H54 (cell line): ENCODE results near the gene PUDP.

ENCODE experiments used
- DNase-seq: peaks from one replicate; pipeline ENCODE4 v3.0.0; 2011; ENCODE audit warnings: low spot score, mixed read lengths; ENCODE audit not compliant: insufficient read length
- FAIRE-seq: peaks from 3 replicates; lab custom pipeline; 2011; peaks lifted over from hg19 to GRCh38; lab: Jason Lieb, UNC
- POLR2A ChIP-seq: IDR thresholded peaks from 2 replicates; pipeline ENCODE4 v1.6.1; 2011; ENCODE audit warnings: low read depth, mild to moderate bottlenecking, low read length

Gene PUDP

DNA sequence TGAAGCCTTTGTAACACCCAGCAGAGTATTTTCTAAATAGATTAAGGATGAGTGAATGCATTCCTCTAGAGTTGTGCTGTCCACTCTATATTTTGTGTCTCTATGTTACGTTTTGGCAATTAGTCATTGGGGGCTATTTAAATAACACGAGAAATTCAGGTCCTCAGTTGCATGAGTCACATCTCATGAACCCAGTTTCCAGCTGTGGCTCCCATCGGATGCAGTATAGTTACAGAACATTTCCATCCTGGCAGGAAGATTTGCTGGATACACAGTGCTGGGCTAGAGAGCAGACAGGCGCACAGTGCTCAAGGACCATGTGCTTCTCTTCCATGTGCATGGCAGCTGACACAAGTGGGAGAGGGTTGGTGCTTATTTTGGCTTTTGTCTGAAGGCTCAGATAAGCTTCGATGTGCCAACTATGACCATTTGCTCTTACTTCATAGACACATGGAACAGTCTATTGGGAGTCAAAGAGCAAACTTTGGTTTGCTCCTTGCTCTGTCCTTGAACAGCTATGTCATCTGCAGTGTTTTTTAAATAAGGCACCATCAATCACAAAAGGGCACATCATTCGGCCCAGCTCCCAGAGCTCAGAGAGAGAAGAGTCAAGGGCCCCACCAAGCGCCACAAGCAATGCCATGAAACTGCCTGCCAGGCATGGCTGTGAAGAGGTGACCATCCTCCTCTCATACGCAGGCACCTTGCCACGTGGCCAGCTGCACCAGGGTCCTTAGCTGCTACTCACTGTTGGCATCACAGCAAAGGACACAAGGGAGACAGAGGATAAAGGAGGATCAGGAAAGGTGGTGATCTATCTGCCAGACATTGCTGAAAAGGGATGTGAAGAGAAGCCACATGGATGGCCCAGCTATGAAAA, 8.5 kb downstream of the PUDP start:
- FAIRE-seq, result no peak
- no peak for TF ChIP-seq POLR2A
- no peak for DNase-seq

DNA sequence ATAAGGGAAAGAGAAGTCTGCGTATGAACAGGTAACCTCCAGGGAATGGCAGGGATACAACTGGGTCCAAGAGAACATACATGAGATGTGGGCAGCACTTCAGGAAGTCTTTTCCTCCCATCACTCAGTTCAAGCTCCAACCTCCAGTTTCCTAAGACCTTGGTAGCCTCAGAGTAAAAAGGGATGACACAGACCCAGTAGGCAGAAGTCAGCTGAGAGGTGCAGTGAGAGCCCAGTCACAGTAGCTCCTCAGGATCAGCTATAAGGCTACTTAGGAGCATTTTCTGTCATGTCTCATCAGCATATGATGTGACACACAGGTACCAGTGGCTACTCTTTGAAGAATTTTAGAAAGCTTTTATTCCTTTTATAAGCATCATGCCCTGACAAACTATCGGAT, 13.0 kb downstream of the PUDP start:
- TF ChIP-seq POLR2A, result no peak
- FAIRE-seq, result no peak

DNA sequence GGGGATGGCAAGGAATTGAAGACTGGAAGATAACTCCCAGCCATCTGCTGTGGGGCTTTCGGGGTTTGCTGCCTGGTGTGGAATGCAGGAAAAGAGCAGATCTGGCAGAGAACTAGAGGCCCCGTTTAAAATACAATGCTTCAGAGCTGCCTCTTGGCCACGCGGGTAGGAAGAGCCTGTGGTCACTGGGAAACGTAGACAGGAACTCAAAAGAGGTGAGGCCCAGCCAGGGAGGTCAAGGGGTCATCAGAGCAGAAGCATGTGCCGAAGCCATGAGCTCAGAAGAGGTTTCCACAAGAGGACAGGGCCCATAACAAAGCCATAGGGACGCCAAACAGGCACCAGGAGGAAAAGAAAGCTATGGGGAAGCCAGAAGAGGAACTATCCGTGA, 14.9 kb downstream of the PUDP start:
- DNase-seq (no peak), FAIRE-seq (no peak)
- TF ChIP-seq POLR2A, result no peak

More for the DNA sequence above, 13.0 kb downstream of the PUDP start:
- no peak for DNase-seq

DNA sequence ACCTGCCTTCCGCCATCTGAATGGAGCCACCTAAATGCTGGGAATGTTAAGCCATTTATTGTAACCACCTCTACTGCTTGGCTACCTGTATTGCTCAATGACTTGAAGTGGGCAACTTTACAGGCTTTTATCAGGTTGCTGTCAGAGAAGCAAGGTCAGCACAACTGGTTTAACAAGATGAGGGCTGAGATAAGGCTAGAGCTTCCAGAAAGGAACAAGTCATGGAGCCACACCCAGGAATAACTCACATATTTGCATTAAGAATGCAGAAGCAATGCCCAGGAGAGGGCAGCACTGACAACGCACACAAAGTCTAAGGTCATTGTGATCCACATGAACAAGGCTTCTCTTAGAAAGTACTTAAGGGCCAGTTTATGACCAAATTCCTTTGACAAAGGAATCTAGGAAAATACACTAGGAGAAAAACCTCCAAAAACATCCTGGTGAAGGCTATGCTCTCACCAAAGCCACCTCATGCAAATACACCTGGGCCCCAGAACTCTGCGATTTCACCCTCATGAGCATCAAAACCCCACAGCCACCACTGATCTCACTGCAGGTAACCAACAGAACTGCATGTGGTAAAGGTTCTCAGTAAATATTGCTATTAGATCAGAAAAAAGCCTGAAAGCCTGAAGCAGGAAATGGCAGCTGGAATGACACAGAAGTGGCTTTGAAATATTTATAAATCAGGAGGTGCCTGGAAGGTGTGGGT, 15.5 kb downstream of the PUDP start:
- TF ChIP-seq POLR2A, result no peak
- FAIRE-seq (no peak), DNase-seq (no peak)

DNA sequence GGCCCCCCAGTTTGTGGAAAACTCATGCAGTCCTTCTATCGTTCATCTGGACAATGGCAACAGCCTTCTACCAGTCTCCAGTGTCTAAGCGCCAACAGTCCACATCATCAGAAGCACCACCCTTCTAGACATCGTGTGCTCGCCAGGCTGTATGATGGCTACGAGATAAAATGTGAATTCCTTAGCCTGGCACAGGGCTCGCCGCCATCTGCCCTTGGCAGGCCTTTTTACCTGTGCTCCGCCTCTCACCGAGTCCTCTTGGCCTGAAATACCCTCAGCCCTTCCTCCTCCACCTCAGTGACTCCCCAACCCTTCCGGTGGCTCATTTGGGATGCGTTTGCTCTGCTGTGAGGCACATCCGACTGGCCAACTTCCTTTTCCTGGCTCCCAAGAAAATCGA, 16.3 kb downstream of the PUDP start:
- DNase-seq (no peak), FAIRE-seq (no peak)
- TF ChIP-seq POLR2A, result no peak

DNA sequence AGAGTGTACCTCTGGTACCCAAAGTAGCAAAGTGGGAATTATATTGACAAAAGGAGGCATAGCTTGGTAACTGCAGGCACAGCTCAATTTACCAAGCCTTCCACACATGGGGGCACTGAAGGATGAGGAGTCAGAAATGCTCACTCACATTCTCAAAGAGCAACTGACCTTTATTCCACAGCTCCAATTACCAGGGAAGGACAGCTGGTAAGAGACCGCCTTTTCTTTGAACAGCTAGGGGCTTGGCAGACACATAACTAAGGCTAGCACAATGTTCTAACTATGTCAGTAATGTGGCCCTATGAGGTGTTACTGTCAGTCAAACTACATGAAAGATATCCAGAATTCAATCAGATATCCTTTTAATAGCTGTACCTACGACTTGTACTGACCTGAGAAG, 20.9 kb downstream of the PUDP start:
- FAIRE-seq, result no peak

DNA sequence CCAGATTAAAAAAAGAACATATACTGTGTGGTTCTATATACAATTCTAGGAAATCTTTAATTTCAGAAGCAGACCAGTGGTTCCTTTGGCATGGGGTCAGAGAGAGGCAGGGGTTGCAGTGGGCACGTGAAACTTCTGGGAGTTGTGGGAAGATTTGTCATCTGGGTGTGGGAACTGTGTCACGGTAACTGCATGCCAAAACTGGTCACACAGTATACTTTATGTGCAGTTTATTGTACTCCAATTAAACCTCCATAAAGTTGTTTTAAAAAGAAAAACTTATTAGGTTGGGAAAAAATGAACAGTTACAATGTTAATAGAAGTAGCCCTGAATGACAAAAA, 27.1 kb downstream of the PUDP start:
- no peak for FAIRE-seq
- no peak for DNase-seq
- TF ChIP-seq POLR2A, result no peak

More for the DNA sequence above, 20.9 kb downstream of the PUDP start:
- TF ChIP-seq POLR2A, result no peak
- DNase-seq, result no peak

DNA sequence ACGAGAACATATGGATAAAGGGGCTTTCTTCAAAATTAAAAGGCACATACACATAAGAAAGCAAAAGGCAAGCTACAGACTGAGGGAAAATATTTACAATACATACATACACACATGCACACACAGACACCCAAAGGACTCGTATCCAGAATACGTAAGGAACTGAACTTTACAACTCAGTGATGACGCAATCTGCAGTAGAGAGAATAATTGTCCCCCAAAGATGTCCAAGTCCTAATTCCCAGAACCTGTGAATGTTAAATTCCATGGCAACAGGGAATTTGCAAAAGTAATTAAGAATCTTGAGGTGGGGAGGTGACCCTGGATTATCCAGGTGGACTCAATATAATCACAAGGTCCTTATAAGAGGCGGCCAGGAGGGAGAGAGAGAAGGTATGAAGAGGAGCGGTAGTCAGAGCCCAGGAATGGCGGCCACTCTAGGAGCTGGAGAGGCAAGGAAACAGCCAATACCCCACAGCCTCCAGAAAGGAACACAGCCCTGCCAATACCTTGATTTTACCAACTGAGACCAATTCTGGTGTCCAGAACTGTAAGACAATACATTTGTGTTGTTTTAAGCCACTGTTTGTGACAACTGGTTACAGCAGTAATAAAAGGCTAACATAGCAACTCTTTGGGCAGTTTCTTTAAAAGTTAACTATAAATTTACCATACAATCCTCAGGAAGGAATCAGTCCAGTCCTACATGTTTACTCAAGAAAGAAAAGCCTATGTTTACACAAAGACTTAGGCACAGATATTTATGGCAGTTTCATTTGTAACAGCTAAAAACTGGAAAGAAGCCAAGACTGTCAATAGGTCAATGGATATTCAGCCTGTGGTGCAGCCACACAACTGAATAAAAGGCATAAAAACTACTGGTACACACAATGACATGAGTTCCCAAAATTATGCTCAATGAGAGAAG, 27.7 kb downstream of the PUDP start:
- TF ChIP-seq POLR2A, result no peak
- no peak for FAIRE-seq
- no peak for DNase-seq

DNA sequence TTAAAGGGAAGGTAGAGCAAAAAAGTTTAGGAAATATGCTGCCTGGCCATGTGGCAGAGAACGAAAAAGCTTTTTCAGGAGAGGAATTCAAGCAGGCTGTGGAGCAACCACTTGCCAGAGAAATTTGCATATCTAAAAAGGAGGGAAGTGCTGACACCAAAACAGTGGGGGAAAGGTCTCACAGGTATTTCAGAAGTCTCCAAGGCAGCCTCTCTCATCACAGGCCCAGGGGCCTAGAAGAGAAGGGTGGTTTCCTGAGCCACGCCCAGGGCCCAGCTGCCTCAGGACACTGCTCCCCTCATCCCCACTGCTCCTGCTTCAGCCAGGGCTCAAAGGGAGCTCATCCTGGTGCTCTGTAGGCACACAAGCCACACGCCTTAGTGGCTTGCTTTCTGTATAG, 30.4 kb downstream of the PUDP start:
- FAIRE-seq, result no peak
- no peak for DNase-seq
- no peak for TF ChIP-seq POLR2A

DNA sequence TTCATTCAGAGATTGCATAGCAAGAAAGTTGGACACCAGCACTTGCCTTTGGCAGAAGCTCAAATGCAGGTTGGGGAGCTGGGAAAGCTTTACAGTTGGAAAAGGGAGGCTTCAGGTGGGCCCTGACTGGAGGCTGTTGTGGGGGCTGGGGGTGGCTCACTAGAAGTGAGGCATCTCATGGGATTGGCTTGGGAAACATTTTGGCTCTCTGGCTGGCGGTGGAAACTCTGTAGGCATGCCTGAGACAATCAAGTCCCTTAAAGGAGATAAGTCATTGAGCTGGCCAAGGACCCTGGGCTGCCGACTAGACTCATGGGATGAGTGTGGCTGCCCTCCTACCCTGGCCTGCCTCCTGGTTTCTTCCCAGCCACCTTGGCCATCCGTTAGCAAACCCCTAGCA, 31.9 kb downstream of the PUDP start:
- DNase-seq (no peak), FAIRE-seq (no peak)
- no peak for TF ChIP-seq POLR2A

DNA sequence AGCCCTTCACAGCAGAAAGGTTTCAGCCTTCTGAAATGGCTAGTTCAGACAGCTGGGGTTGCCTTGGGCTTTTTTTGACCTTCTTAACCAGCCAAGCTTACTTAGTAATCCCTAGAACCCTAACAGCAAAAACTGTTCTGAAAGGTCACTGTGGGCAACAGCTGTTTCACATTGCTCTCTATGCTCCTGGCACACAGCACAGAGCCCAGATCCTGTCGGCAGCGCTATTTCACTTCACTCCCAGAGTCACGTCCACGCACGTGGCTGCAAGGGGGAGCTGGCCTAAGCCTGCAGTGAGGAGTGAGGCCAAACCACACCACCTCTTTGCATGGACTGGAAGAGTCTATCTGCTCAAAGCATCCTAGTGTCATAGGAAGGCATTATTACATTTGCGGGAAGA, 32.4 kb downstream of the PUDP start:
- DNase-seq, result no peak
- no peak for TF ChIP-seq POLR2A
- no peak for FAIRE-seq

DNA sequence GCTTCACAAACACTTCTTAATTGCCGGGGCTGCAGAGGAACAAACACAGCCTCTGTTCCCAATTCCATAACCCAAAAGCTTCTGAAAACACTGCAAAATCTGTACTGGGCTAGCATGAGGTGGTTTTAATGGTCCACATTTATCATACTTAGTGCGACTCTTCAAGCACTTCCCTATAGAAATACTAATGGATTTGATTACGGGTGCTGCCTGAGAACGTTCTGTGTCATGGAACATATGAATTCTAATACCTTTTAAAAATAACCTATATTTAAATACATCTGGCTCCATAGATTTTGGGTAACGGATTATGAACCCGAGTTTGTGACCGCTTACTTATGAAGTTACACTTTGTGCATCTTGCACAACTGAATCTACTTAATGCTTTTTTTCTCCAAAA, 35.9 kb downstream of the PUDP start:
- FAIRE-seq, result no peak
- no peak for DNase-seq

DNA sequence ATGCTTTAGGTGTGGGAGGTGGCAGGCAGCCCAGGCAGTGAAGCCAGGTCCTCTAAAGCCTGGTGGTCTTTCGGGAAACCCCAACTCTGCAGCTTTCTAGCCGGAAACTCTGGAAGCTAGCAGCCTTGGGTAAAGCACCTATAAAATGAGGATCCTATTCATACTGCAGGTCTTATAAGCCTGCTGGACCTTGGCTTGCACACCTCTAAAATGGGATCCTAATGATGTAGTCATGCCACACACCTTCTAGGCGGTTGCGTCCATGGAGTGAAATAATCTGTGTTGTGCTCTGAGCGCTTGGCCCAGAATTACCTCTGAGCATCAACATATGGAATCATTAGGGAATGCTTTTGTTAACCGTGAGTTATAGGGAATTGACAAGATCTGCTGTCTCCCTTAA, 36.4 kb downstream of the PUDP start:
- no peak for TF ChIP-seq POLR2A
- DNase-seq, result no peak
- FAIRE-seq, result no peak

More for the DNA sequence above, 35.9 kb downstream of the PUDP start:
- TF ChIP-seq POLR2A, result no peak
